Activated naive CD8-positive, alpha-beta T cell treated with anti-CD3 and anti-CD28 coated beads, Interleukin-2, amount 10 ng/mL, durations not matched to agents 7 days and 5 days (primary cell): Measurements from ENCODE around the gene ASIC5. TPM values are rescaled to one million over a fixed set of nuclear protein-coding genes. Genes with fewer than 3 reads are reported as not detected.

ENCODE experiments used
- ATAC-seq: fragments of 150-1000 bp; cut with Tn5 transposase; one replicate; pipeline ENCODE4 v1.10.0; 2021; ENCODE audit warnings: low read depth, moderate library complexity
- POLR2A ChIA-PET: fragments of 350-600 bp; sonication (Branson Sonifier 250); formaldehyde crosslinking; loops from one replicate; lab custom pipeline; 2021; ENCODE audit warnings: antibody characterized with exemption; lab: Charles Lee
- DNase-seq: peaks from one replicate; pipeline ENCODE4 v3.0.0; 2021
- H3K27ac Mint-ChIP-seq: one replicate; pipeline ENCODE4 v1.8.0; 2022; ENCODE audit warnings: mild to moderate bottlenecking, mixed read lengths
- H3K27me3 Mint-ChIP-seq: one replicate; pipeline ENCODE4 v1.8.0; 2022; ENCODE audit warnings: mild to moderate bottlenecking, moderate library complexity, mixed read lengths
- H3K36me3 Mint-ChIP-seq: one replicate; pipeline ENCODE4 v1.8.0; 2021; ENCODE audit warnings: mild to moderate bottlenecking, mixed read lengths
- H3K4me1 Mint-ChIP-seq: one replicate; pipeline ENCODE4 v1.8.0; 2021; ENCODE audit warnings: mixed read lengths
- H3K4me3 Mint-ChIP-seq: one replicate; pipeline ENCODE4 v1.8.0; 2022; ENCODE audit warnings: mild to moderate bottlenecking, moderate library complexity, mixed read lengths
- H3K9me3 Mint-ChIP-seq: one replicate; pipeline ENCODE4 v1.8.0; 2021; ENCODE audit warnings: mixed read lengths
- total RNA-seq, 2 experiments: library from RNA; stranded (reverse); gene quantifications; one replicate each; pipeline ENCODE4 v1.2.3, GENCODE V29; 2021

The ASIC5 gene
- total RNA-seq, 2 experiments from 2014 or later: not detected

- Mint-ChIP-seq H3K36me3 (no peaks in the 10 kb centered on the region), H3K9me3 (peaks cover 3% of the 10 kb centered on the region), H3K4me3 (no peak overlapping the region), H3K4me1 (no peaks in the 10 kb centered on the region), H3K27me3 (peaks cover 5% of the 10 kb centered on the region), H3K27ac (no peak overlapping the region)
- ATAC-seq (no peak), DNase-seq (no peak)
- POLR2A ChIA-PET: no interaction called here
Measured at GRCh38 chr4:155891058-155891457, 25.0 kb upstream of the ASIC5 start.

GRCh38 chr4:155889946-155890345, 23.9 kb upstream of the ASIC5 start:
- no peak overlapping the region for H3K4me3 Mint-ChIP-seq
- H3K9me3 Mint-ChIP-seq: peaks cover 3% of the 10 kb centered on the region
- no peak for DNase-seq
- H3K27ac Mint-ChIP-seq: no peak overlapping the region
- POLR2A ChIA-PET: no interaction called here
- no peaks in the 10 kb centered on the region for H3K36me3 Mint-ChIP-seq
- peaks cover 5% of the 10 kb centered on the region for H3K27me3 Mint-ChIP-seq
- ATAC-seq: no peak
- no peaks in the 10 kb centered on the region for H3K4me1 Mint-ChIP-seq

GRCh38 chr4:155889031-155889793, 23.1 kb upstream of the ASIC5 start:
- peaks cover 3% of the 10 kb centered on the region for H3K9me3 Mint-ChIP-seq

GRCh38 chr4:155887847-155888570, 21.9 kb upstream of the ASIC5 start:
- Mint-ChIP-seq H3K4me1 (no peaks in the 10 kb centered on the region), H3K27me3 (peaks cover 8% of the 10 kb centered on the region), H3K9me3 (peaks cover 3% of the 10 kb centered on the region), H3K4me3 (no peak overlapping the region), H3K27ac (no peak overlapping the region), H3K36me3 (no peaks in the 10 kb centered on the region)
- POLR2A ChIA-PET: no interaction called here
- DNase-seq (no peak), ATAC-seq (no peak)

More at GRCh38 chr4:155889031-155889793, 23.1 kb upstream of the ASIC5 start:
- Mint-ChIP-seq H3K36me3 (no peaks in the 10 kb centered on the region), H3K27me3 (peaks cover 5% of the 10 kb centered on the region), H3K4me1 (no peaks in the 10 kb centered on the region), H3K4me3 (no peak overlapping the region), H3K27ac (no peak overlapping the region)
- ATAC-seq: no peak
- POLR2A ChIA-PET: no interaction called here
- no peak for DNase-seq

GRCh38 chr4:155887045-155887444, 21.0 kb upstream of the ASIC5 start:
- Mint-ChIP-seq H3K27me3 (peaks cover 8% of the 10 kb centered on the region), H3K36me3 (no peaks in the 10 kb centered on the region), H3K4me1 (no peaks in the 10 kb centered on the region), H3K9me3 (no peaks in the 10 kb centered on the region), H3K4me3 (no peak overlapping the region), H3K27ac (no peak overlapping the region)
- DNase-seq: no peak
- POLR2A ChIA-PET: no interaction called here
- no peak for ATAC-seq

- Mint-ChIP-seq H3K36me3 (no peaks in the 10 kb centered on the region), H3K4me1 (no peaks in the 10 kb centered on the region), H3K4me3 (no peak overlapping the region), H3K27me3 (peaks cover 6% of the 10 kb centered on the region), H3K9me3 (no peaks in the 10 kb centered on the region), H3K27ac (no peak overlapping the region)
- POLR2A ChIA-PET: no interaction called here
- ATAC-seq (no peak), DNase-seq (no peak)
Measured at GRCh38 chr4:155885666-155886065, 19.6 kb upstream of the ASIC5 start.

GRCh38 chr4:155883895-155884294, 17.8 kb upstream of the ASIC5 start:
- Mint-ChIP-seq H3K4me1 (no peaks in the 10 kb centered on the region), H3K36me3 (no peaks in the 10 kb centered on the region), H3K27ac (no peak overlapping the region), H3K27me3 (peaks cover 3% of the 10 kb centered on the region), H3K4me3 (no peak overlapping the region), H3K9me3 (no peaks in the 10 kb centered on the region)
- DNase-seq: no peak
- POLR2A ChIA-PET: no interaction called here
- no peak for ATAC-seq

- ATAC-seq (no peak), DNase-seq (no peak)
- H3K36me3 Mint-ChIP-seq: no peaks in the 10 kb centered on the region
- POLR2A ChIA-PET: no interaction called here
- no peaks in the 10 kb centered on the region for H3K9me3 Mint-ChIP-seq
- H3K27me3 Mint-ChIP-seq: peaks cover 3% of the 10 kb centered on the region
- H3K27ac Mint-ChIP-seq: no peak overlapping the region
- H3K4me3 Mint-ChIP-seq: no peak overlapping the region
- H3K4me1 Mint-ChIP-seq: no peaks in the 10 kb centered on the region
Measured at GRCh38 chr4:155881555-155881954, 15.5 kb upstream of the ASIC5 start.

GRCh38 chr4:155879767-155880166, 13.7 kb upstream of the ASIC5 start:
- peaks cover 3% of the 10 kb centered on the region for H3K27me3 Mint-ChIP-seq
- DNase-seq (no peak), ATAC-seq (no peak)
- H3K27ac Mint-ChIP-seq: no peak overlapping the region
- no peaks in the 10 kb centered on the region for H3K9me3 Mint-ChIP-seq
- no peaks in the 10 kb centered on the region for H3K36me3 Mint-ChIP-seq
- H3K4me3 Mint-ChIP-seq: no peak overlapping the region
- POLR2A ChIA-PET: no interaction called here
- H3K4me1 Mint-ChIP-seq: no peaks in the 10 kb centered on the region

- Mint-ChIP-seq H3K4me1 (no peaks in the 10 kb centered on the region), H3K27ac (no peak overlapping the region), H3K36me3 (no peaks in the 10 kb centered on the region), H3K27me3 (peaks cover 2% of the 10 kb centered on the region), H3K9me3 (peaks cover 1% of the 10 kb centered on the region), H3K4me3 (no peak overlapping the region)
- DNase-seq: no peak
- POLR2A ChIA-PET: no interaction called here
- ATAC-seq: no peak
Measured at GRCh38 chr4:155878611-155879010, 12.5 kb upstream of the ASIC5 start.

GRCh38 chr4:155877971-155878370, 11.9 kb upstream of the ASIC5 start:
- Mint-ChIP-seq H3K36me3 (no peaks in the 10 kb centered on the region), H3K4me1 (no peaks in the 10 kb centered on the region), H3K9me3 (peaks cover 1% of the 10 kb centered on the region), H3K4me3 (no peak overlapping the region), H3K27me3 (peaks cover 2% of the 10 kb centered on the region), H3K27ac (no peak overlapping the region)
- DNase-seq (no peak), ATAC-seq (no peak)
- POLR2A ChIA-PET: no interaction called here

GRCh38 chr4:155875878-155876277, 9.8 kb upstream of the ASIC5 start:
- DNase-seq (no peak), ATAC-seq (no peak)
- POLR2A ChIA-PET: no interaction called here
- peaks cover 2% of the 10 kb centered on the region for H3K27me3 Mint-ChIP-seq
- peaks cover 1% of the 10 kb centered on the region for H3K9me3 Mint-ChIP-seq
- H3K4me3 Mint-ChIP-seq: no peak overlapping the region
- no peaks in the 10 kb centered on the region for H3K4me1 Mint-ChIP-seq
- H3K36me3 Mint-ChIP-seq: no peaks in the 10 kb centered on the region
- no peak overlapping the region for H3K27ac Mint-ChIP-seq

GRCh38 chr4:155855897-155856296, 10.2 kb downstream of the ASIC5 start:
- Mint-ChIP-seq H3K36me3 (no peaks in the 10 kb centered on the region), H3K4me3 (no peak overlapping the region), H3K9me3 (no peaks in the 10 kb centered on the region), H3K27ac (no peak overlapping the region), H3K27me3 (peaks cover 3% of the 10 kb centered on the region), H3K4me1 (no peaks in the 10 kb centered on the region)
- POLR2A ChIA-PET: no interaction called here
- ATAC-seq (no peak), DNase-seq (no peak)
